GM12878 (cell line): ENCODE measurements around the gene PDRG1. TPM values are rescaled to one million over a fixed set of nuclear protein-coding genes. Genes with fewer than 3 reads are reported as not detected.
A peak's percentile ranks its signal among the peaks of the same experiment; 100 is the strongest.

ENCODE experiments used
- GABPA ChIP-seq: IDR thresholded peaks from 2 replicates; pipeline ENCODE4 v1.6.1; 2014; ENCODE audit warnings: antibody characterized with exemption, low read depth, mild to moderate bottlenecking, inconsistent platforms
- GATAD2B ChIP-seq: fragments of 450-650 bp; conservative IDR thresholded peaks from 2 replicates; pipeline ENCODE4 v1.6.1; 2017; ENCODE audit warnings: low read depth, mild to moderate bottlenecking, moderate library complexity
- SMAD1 ChIP-seq: fragments of 450-650 bp; IDR thresholded peaks from 2 replicates; pipeline ENCODE4 v1.6.1; 2018; ENCODE audit warnings: mild to moderate bottlenecking, low read depth; ENCODE audit not compliant: partially characterized antibody
- SUZ12 ChIP-seq: fragments of 200-600 bp; sonication (generic); IDR thresholded peaks from one replicate; pipeline ENCODE4 v1.6.1; 2018; ENCODE audit warnings: antibody characterized with exemption, mild to moderate bottlenecking; ENCODE audit not compliant: unreplicated experiment
- TAF1 ChIP-seq: IDR thresholded peaks from 2 replicates; pipeline ENCODE4 v1.6.1; 2011; ENCODE audit warnings: mild to moderate bottlenecking, low read depth, low read length, borderline replicate concordance
- TCF3 ChIP-seq: IDR thresholded peaks from 2 replicates; pipeline ENCODE4 v1.6.1; 2012; ENCODE audit warnings: low read depth, mild to moderate bottlenecking, low read length, borderline replicate concordance; ENCODE audit not compliant: insufficient read depth
- ZSCAN29 ChIP-seq: fragments of 450-650 bp; IDR thresholded peaks from 2 replicates; pipeline ENCODE4 v1.6.1; 2017; ENCODE audit warnings: mild to moderate bottlenecking, moderate library complexity
- polyA plus RNA-seq, 11 experiments: library from polyadenylated mRNA; depleted of rRNA in 4 of 11; unstranded in 6 of 11; stranded (reverse) in 5 of 11; fragments of >200 nt; fragmentation: Nextera tagmentation in 4 of 11; fragmentation: Illumina TruSeq in 1 of 11; extraction: Ambion mirVana in 4 of 11; extraction: Trizol in 1 of 11; gene quantifications; 1 replicate in 1 of 11; 2 replicates in 10 of 11; pipeline versions ENCODE4 v1.2.1 to v1.2.3, GENCODE V29; 2011 to 2016; ENCODE audit warnings: inconsistent platforms in 2 of 11, missing spikeins in 2 of 11, low read depth in 1 of 11
- total RNA-seq, 4 experiments: library from RNA; depleted of rRNA in 3 of 4; stranded (reverse); fragments of >200 nt in 3 of 4; fragmentation: Illumina TruSeq in 1 of 4; extraction: Trizol in 1 of 4; gene quantifications; 2 replicates each; pipeline versions ENCODE4 v1.2.1 to v1.2.3, GENCODE V29; 2013 to 2021
- TF ChIP-seq, protein P1 (sequence below): fragments of 450-650 bp; IDR thresholded peaks from 2 replicates; pipeline ENCODE4 v1.6.1; 2017; ENCODE audit warnings: mild to moderate bottlenecking, moderate library complexity
- TF ChIP-seq, protein P2 (sequence below): fragments of 450-650 bp; IDR thresholded peaks from 2 replicates; pipeline ENCODE4 v1.6.1; 2017; ENCODE audit warnings: mild to moderate bottlenecking, moderate library complexity
- TF ChIP-seq, protein P3 (sequence below): IDR thresholded peaks from 2 replicates; pipeline ENCODE4 v1.6.1; 2012; ENCODE audit warnings: low read depth, low read length, improper control_type of control experiment

Gene PDRG1
- total and polyA plus RNA-seq, 10 of the 15 experiments (the other 5 are each of a cell fraction or from before 2014, with no cell fraction given): 11.1 to 55.8 (median 23.3) TPM

DNA sequence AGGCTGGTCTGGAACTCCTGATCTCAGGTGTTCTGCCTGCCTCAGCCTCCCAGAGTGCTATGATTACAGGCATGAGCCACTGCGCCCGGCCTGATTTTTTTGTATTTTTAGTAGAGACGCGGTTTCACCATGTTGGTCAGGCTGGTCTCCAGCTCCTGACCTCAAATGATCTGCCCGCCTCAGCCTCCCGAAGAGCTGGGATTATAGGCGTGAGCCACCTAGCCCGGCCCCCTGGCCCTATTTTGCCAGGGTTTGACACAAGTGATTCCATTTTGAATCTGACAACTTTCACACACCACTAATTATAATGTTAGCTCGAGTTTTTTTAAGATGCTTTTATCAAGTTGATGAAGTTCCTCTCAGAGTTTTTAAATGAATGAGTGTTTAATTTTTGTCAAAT is 55.8 kb downstream of the PDRG1 start (continued):
- TF ChIP-seq, protein P1, sequence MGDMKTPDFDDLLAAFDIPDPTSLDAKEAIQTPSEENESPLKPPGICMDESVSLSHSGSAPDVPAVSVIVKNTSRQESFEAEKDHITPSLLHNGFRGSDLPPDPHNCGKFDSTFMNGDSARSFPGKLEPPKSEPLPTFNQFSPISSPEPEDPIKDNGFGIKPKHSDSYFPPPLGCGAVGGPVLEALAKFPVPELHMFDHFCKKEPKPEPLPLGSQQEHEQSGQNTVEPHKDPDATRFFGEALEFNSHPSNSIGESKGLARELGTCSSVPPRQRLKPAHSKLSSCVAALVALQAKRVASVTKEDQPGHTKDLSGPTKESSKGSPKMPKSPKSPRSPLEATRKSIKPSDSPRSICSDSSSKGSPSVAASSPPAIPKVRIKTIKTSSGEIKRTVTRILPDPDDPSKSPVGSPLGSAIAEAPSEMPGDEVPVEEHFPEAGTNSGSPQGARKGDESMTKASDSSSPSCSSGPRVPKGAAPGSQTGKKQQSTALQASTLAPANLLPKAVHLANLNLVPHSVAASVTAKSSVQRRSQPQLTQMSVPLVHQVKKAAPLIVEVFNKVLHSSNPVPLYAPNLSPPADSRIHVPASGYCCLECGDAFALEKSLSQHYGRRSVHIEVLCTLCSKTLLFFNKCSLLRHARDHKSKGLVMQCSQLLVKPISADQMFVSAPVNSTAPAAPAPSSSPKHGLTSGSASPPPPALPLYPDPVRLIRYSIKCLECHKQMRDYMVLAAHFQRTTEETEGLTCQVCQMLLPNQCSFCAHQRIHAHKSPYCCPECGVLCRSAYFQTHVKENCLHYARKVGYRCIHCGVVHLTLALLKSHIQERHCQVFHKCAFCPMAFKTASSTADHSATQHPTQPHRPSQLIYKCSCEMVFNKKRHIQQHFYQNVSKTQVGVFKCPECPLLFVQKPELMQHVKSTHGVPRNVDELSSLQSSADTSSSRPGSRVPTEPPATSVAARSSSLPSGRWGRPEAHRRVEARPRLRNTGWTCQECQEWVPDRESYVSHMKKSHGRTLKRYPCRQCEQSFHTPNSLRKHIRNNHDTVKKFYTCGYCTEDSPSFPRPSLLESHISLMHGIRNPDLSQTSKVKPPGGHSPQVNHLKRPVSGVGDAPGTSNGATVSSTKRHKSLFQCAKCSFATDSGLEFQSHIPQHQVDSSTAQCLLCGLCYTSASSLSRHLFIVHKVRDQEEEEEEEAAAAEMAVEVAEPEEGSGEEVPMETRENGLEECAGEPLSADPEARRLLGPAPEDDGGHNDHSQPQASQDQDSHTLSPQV: peak; percentile 96
- TF ChIP-seq, protein P2, sequence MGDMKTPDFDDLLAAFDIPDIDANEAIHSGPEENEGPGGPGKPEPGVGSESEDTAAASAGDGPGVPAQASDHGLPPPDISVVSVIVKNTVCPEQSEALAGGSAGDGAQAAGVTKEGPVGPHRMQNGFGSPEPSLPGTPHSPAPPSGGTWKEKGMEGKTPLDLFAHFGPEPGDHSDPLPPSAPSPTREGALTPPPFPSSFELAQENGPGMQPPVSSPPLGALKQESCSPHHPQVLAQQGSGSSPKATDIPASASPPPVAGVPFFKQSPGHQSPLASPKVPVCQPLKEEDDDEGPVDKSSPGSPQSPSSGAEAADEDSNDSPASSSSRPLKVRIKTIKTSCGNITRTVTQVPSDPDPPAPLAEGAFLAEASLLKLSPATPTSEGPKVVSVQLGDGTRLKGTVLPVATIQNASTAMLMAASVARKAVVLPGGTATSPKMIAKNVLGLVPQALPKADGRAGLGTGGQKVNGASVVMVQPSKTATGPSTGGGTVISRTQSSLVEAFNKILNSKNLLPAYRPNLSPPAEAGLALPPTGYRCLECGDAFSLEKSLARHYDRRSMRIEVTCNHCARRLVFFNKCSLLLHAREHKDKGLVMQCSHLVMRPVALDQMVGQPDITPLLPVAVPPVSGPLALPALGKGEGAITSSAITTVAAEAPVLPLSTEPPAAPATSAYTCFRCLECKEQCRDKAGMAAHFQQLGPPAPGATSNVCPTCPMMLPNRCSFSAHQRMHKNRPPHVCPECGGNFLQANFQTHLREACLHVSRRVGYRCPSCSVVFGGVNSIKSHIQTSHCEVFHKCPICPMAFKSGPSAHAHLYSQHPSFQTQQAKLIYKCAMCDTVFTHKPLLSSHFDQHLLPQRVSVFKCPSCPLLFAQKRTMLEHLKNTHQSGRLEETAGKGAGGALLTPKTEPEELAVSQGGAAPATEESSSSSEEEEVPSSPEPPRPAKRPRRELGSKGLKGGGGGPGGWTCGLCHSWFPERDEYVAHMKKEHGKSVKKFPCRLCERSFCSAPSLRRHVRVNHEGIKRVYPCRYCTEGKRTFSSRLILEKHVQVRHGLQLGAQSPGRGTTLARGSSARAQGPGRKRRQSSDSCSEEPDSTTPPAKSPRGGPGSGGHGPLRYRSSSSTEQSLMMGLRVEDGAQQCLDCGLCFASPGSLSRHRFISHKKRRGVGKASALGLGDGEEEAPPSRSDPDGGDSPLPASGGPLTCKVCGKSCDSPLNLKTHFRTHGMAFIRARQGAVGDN: peak; percentile 86
- TF ChIP-seq TCF3 (no peak), ZSCAN29 (no peak), SMAD1 (no peak), TAF1 (no peak), SUZ12 (no peak), GATAD2B (no peak), GABPA (no peak)
- TF ChIP-seq, protein P3, sequence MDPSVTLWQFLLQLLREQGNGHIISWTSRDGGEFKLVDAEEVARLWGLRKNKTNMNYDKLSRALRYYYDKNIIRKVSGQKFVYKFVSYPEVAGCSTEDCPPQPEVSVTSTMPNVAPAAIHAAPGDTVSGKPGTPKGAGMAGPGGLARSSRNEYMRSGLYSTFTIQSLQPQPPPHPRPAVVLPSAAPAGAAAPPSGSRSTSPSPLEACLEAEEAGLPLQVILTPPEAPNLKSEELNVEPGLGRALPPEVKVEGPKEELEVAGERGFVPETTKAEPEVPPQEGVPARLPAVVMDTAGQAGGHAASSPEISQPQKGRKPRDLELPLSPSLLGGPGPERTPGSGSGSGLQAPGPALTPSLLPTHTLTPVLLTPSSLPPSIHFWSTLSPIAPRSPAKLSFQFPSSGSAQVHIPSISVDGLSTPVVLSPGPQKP: no peak
